HTERT RPE-1 (cell line): ENCODE measurements around the gene PLK2.

Source experiments
- in situ Hi-C: fragments of 300-500 bp; cut with MboI; formaldehyde crosslinking; loops from 4 replicates; pipeline ENCODE4 v1.14.3; 2020; ENCODE audit warnings: low sequenced_read_pairs

PLK2 gene

GRCh38 chr5:58460002-58460731 is at the start of gene PLK2:
Gene PLK2 (minus strand): TSS chr5:58460086. CDS start chr5:58459959, 127 bp downstream.
- in situ Hi-C loops = loop anchor here (25.0 kb wide), 1 partner anchor 648 kb away; no protein-coding TSS in a partner anchor

DNA sequence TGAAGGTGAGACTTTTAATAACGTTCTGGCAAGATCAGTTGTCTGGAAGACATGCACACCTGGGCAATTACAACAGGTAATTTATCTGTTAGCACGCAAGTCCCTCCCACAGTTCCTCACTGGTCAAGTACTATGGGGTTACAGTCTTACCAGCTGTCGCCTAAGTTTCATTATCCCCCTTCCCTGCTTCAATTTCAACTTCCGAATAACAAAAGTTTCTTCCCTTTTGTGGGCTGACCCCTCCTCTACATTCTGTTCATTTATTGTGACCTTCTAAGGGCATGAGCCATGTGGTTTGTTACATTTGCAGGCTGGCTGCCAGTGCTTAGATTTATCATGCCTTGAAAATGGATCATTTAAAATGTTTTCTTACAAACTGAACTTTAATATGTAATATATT is 47.8 kb upstream of the PLK2 start:
- in situ Hi-C loops = no loop called here

DNA sequence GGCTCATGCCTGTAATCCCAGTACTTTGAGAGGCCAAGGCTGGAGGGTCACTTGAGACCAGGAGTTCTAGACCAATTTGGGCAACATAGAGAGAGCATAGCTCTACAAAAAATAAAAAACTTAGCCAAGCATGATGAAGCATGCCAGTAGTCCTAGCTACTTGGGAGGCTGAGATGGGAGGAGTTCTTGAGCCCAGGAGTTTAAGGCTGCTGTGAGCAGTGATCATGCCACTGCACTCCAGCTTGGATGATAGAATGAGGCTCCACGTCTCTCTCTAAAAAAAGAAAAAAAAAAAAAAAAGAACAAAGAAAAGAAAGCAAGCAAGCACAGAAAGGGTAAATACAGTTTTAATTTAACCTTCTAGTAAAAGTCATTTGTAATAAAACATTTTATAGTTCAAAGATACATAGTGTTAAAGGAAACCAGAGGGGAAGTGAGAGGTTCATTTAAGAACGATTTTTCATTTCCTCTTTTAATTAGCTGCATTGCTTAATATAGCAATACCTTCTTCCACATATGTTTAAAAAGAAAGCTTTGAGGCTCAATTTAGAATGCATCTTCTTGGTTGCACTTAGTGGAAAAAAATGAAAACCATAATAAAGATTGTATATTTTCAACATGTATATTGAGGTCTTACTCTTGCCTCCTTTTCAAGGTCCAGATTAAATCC is 46.2 kb upstream of the PLK2 start:
- in situ Hi-C loops = no loop called here

- in situ Hi-C loops = no loop called here
These were observed 45.6 kb upstream of the PLK2 start for GRCh38 chr5:58505502-58505901.

DNA sequence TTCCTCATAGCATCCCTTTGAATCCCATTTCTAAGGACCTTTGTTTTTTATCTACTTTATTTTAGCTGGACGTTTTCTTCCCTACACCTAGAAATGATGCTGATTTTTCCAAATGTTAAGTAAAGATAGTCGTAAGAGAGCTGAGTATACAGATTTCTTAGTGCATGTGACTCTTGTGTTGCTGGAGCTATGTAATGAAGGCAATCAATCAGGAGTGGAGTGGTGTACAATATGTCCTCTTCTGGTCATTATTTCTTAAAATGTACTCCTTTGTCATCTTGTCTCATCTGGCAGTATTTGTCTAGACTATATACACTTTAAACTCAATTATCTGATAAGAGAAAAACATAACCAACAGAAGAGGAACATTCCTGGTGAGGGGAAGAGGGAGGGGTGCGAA is 44.9 kb upstream of the PLK2 start:
- in situ Hi-C loops = no loop called here

DNA sequence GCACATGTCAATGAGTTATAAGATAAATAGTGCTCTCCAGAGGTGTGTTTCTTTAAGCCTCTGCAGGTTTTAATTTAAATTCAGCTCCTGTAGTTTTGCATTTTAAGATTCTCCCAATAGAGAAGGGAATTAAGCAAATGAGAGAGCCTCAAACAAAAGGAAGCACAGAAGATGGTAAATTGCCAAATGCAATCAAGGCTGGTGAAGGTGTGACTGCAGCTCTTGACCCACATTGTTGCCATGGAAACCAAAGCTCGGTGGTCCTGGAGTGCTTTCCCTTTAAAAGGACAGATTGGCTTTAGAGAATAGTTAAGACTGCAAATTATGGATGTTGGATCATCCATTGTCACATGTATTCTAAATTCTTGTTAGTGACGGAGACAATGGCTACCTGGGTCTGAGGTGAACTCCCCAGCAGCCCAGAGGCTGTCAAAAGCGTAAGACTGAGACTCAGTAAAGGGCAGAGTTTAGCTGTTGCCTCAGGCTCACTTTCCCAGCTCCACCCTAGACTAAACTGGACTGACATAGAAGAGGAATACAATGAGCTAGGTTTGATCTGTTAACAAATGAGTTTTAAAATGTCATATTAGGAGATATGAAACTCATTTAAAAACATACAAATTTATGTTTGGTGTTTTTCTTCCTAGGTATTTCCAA is 43.6 kb upstream of the PLK2 start:
- in situ Hi-C loops = no loop called here

DNA sequence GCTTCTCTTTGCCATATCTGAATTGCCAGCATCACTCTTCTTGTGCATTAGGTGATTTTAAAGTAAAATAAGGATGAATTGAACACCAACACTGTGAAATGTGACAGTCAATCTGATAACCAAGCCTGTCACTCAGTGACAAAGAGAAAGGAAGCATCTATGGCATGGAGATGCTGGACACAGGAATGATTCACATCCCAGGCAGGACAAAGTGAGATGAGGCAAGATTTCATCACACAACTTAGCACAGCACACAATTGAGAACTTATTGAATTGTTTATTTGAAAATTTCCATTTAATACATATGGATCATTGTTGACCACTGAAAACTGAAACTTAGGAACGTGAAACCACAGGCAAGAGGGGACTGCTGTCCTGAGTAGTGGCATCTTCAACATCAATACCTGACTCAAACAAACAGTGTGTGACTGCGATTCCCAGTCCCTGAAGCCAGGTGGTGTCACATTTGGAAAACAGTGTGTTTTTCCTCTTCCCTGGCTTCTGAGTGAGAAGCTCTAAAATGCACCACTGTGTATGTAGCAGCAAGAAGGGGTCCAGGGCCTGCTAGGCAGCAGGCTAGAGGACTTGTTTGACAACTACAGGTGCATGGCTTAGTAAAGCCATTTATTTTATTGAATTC is 42.0 kb upstream of the PLK2 start:
- in situ Hi-C loops = no loop called here

DNA sequence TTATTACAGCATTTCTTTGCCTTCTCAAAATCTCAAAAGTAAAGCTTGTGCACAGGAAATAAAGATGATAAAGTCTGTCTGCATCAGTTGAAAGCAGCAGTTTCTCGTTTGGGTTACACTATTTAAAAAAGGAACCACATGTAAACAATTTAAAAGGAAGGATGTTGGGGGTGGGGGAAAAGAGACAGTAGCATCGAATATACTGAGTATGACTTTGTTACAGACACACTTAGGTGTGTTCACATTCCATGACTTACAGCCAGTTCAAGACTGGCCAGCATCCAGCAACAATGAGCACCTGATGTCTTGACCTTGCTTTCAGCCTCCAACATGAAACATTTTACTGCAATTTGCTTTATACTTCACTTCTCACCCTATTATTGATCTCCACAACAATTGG is 40.1 kb upstream of the PLK2 start:
- in situ Hi-C loops = no loop called here

DNA sequence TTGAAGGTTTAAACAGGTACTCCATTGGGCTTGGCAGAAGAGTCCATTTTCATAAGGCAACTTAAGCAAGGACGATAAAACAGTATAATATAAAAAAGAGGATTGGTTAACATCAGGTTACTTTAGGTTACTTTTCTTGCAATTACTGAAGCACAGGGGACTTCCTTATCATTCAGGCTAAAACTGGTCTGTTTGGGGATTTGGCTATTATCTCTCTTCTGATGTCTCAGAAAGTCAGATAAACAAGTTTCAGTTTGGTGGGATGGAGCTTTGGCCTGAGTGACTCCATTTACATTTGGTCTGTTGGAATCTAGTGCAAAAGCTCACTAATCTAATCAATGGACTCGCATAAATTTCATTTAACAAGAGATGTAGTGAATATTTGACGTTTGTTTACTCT is 39.3 kb upstream of the PLK2 start:
- in situ Hi-C loops = no loop called here

- in situ Hi-C loops = no loop called here
These were observed 38.6 kb upstream of the PLK2 start for GRCh38 chr5:58498340-58498942.

GRCh38 chr5:58497921-58498320 is 38.0 kb upstream of the PLK2 start:
- in situ Hi-C loops = no loop called here

DNA sequence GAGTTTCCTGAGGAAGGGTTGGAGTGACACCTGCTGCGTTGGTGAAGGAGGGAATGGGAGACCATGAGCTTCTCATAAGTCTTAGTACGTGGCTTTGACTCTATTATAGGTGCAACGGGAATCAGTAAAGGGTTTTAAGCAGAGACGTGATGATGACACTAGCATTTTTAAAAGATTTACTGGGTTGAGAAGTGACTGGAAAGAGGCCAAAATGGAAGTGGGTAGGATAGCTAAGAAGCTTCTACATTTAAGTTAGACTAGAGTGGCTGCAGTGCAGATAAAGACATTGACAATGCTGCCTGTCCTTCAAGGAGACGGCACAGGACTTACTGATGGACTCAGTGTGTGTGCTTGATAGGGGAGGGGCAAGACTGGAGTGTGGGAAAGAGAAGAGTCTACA is 37.5 kb upstream of the PLK2 start:
- in situ Hi-C loops = no loop called here

- in situ Hi-C loops = no loop called here
These were observed 36.6 kb upstream of the PLK2 start for GRCh38 chr5:58496488-58496887.

GRCh38 chr5:58493141-58493540 is 33.3 kb upstream of the PLK2 start:
- in situ Hi-C loops = no loop called here

DNA sequence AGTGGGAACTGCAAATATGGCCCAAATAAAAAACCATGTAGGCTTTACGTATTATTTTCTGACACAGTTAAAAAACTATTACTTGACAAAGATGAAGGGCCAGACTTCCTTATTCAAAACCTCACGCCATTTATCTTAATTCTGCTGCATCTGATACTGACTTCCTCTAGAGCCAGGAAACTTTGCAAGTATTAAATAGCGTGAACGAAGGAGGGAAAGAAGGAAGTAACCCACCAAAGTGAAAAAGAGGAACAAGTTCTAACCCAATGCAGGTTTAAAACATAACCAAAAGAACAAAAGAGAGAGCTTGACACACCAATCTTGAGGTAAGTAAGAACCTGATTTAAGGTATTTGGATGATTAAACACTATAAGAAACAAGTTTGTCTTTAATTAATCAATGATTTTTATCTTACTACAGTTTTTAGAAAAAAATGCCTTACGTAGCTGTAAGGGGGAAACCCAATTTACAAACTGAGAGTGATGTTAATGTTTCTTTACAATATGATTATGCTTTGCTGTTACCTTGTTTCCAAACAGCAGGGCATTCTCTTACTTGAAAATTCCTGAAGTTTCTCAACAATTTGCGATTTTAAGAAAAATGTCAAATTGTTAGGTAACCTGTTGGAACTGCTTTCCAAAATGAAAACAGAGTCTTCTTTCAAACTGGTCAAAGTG is 31.5 kb upstream of the PLK2 start, which contains the start of gene GAPT:
Gene GAPT, plus strand, starts transcription at position 220 of the 677 bp plus-strand sequence. CDS start 3,102 bp downstream, outside the sequence.
- in situ Hi-C loops = no loop called here

GRCh38 chr5:58490402-58491050 is 30.6 kb upstream of the PLK2 start:
- in situ Hi-C loops = no loop called here

GRCh38 chr5:58486290-58486689 is 26.4 kb upstream of the PLK2 start:
- in situ Hi-C loops = no loop called here

DNA sequence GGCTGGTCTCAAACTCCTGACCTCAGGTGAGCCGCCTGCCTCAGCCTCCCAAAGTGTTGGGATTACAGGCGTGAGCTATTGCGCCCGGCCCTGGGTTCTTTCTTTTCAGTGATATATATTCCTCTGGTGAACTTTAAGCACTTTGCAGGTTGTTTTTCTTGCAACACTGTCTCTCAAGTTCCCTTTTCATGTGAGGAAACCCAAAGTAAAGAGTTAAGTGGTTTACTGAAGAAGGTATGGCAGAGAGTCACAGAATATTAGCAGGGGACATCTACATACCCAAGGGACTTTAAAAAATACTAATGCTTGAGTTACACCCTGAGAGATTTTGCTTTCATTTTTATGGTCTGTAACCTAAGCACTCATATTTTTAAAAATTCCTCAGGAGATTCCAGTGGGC is 24.6 kb upstream of the PLK2 start:
- in situ Hi-C loops = no loop called here

DNA sequence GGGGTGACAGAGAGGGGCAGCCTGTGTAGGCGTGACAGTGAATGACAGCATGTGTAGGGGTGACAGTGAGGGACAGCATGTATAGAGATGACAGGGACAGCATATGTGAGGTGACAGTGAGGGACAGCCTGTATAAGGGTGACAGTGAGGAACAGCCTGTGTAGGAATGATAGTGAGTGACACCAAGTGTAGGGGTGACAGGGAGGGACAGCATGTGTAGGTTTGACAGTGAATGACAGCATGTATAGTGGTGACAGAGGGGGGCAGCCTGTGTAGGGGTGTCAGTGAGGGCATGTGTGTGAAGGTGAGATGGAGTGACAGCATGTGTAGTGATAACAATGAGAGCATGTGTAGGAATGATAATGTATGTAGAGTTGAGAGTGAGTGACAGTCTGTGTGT is 22.6 kb upstream of the PLK2 start:
- in situ Hi-C loops = no loop called here

GRCh38 chr5:58481828-58482227 is 21.9 kb upstream of the PLK2 start:
- in situ Hi-C loops = no loop called here
